ENCODE data around the gene ESD.

DNA sequence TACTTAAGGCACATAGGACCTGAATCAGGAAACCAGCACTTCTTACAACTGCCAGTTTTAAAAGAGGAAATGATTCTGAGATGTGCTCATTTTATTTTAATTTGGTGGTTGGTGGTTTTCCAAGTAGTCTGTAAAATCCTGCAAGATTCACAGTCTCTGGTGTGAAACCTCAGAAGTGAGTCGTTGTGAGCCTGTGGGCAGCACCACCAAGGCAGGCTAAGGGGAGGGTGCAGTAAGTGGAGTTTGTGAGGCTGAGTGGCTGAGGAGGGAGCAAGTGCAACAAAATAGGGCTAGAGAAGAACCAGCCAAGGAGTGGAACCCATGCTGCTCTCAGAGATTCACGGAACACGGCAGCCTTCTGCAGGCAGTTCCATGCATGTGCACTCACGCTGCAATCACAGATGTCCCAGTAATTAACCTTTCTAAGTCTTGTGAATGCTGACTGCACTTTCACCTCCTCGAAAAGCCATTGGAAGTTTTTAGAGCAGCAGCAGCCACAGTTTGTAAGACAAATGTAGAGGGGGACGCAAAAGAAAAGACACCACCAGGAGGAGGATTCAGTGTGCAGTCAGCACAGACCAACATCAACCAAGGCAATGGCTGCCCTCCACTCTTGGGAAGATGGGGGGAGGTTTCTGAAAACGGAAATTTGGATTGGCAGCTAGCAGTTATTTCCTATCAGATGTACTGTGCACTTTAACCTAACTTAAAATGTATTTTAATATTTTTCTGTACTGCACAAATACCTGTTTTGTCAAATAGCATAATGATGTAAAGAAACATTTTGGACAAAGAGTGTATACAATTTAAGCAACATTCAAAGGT lies 44.9 kb downstream of the ESD start:
- TF ChIP-seq, protein P1, sequence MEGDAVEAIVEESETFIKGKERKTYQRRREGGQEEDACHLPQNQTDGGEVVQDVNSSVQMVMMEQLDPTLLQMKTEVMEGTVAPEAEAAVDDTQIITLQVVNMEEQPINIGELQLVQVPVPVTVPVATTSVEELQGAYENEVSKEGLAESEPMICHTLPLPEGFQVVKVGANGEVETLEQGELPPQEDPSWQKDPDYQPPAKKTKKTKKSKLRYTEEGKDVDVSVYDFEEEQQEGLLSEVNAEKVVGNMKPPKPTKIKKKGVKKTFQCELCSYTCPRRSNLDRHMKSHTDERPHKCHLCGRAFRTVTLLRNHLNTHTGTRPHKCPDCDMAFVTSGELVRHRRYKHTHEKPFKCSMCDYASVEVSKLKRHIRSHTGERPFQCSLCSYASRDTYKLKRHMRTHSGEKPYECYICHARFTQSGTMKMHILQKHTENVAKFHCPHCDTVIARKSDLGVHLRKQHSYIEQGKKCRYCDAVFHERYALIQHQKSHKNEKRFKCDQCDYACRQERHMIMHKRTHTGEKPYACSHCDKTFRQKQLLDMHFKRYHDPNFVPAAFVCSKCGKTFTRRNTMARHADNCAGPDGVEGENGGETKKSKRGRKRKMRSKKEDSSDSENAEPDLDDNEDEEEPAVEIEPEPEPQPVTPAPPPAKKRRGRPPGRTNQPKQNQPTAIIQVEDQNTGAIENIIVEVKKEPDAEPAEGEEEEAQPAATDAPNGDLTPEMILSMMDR (IDR thresholded peaks at IDR 0.05): no peak
- no peak for TF ChIP-seq NR3C1 (CRISPR knock-in tag; conservative IDR thresholded peaks at IDR 0.05; ENCODE audit: low read depth)
- TF ChIP-seq, protein P2, sequence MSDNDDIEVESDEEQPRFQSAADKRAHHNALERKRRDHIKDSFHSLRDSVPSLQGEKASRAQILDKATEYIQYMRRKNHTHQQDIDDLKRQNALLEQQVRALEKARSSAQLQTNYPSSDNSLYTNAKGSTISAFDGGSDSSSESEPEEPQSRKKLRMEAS (CRISPR knock-in tag; IDR thresholded peaks at IDR 0.05): no peak

All from WTC11 (cell line).